ENCODE measurements around the gene MPRIP.

The MPRIP gene

GRCh38 chr17:17096438-17097178 is 54.4 kb downstream of the MPRIP start:
- H3K36me3 ChIP-seq = peaks cover 27% of the 10 kb centered on the region
- H3K4me3 ChIP-seq (ENCODE audit: low read depth, low read length) = no peak overlapping the region
- DNase-seq = no peak
- TF ChIP-seq CTCF (IDR thresholded peaks at IDR 0.05; ENCODE audit: low read depth, low read length) = no peak
- no peaks in the 10 kb centered on the region for H3K27me3 ChIP-seq (ENCODE audit: insufficient read depth, low read depth, severe bottlenecking)
- H3K27ac ChIP-seq = no peak overlapping the region
- no peaks in the 10 kb centered on the region for H3K9me3 ChIP-seq (ENCODE audit: severe bottlenecking)

- Histone ChIP-seq H3K27ac (no peak overlapping the region), H3K27me3 (ENCODE audit: insufficient read depth, low read depth, severe bottlenecking) (no peaks in the 10 kb centered on the region), H3K36me3 (peaks cover 24% of the 10 kb centered on the region), H3K9me3 (ENCODE audit: severe bottlenecking) (no peaks in the 10 kb centered on the region), H3K4me3 (ENCODE audit: low read depth, low read length) (no peak overlapping the region)
- no peak for DNase-seq
- no peak for TF ChIP-seq CTCF (IDR thresholded peaks at IDR 0.05; ENCODE audit: low read depth, low read length)
These were observed 55.6 kb downstream of the MPRIP start for GRCh38 chr17:17097763-17098345.

GRCh38 chr17:17098551-17099179 is 56.4 kb downstream of the MPRIP start:
- Histone ChIP-seq H3K36me3 (peaks cover 25% of the 10 kb centered on the region), H3K27me3 (ENCODE audit: insufficient read depth, low read depth, severe bottlenecking) (no peaks in the 10 kb centered on the region), H3K27ac (no peak overlapping the region), H3K9me3 (ENCODE audit: severe bottlenecking) (no peaks in the 10 kb centered on the region), H3K4me3 (ENCODE audit: low read depth, low read length) (no peak overlapping the region)
- no peak for DNase-seq
- no peak for TF ChIP-seq CTCF (IDR thresholded peaks at IDR 0.05; ENCODE audit: low read depth, low read length)

- Histone ChIP-seq H3K27me3 (ENCODE audit: insufficient read depth, low read depth, severe bottlenecking) (no peaks in the 10 kb centered on the region), H3K27ac (no peak overlapping the region), H3K36me3 (peaks cover 30% of the 10 kb centered on the region), H3K4me3 (ENCODE audit: low read depth, low read length) (no peak overlapping the region), H3K9me3 (ENCODE audit: severe bottlenecking) (no peaks in the 10 kb centered on the region)
- no peak for TF ChIP-seq CTCF (IDR thresholded peaks at IDR 0.05; ENCODE audit: low read depth, low read length)
- no peak for DNase-seq
These were observed 59.9 kb downstream of the MPRIP start for GRCh38 chr17:17102176-17102575.

- H3K4me3 ChIP-seq (ENCODE audit: low read depth, low read length) = no peak overlapping the region
- H3K36me3 ChIP-seq = peaks cover 21% of the 10 kb centered on the region
- no peaks in the 10 kb centered on the region for H3K27me3 ChIP-seq (ENCODE audit: insufficient read depth, low read depth, severe bottlenecking)
- no peak for DNase-seq
- no peaks in the 10 kb centered on the region for H3K9me3 ChIP-seq (ENCODE audit: severe bottlenecking)
- no peak overlapping the region for H3K27ac ChIP-seq
- TF ChIP-seq CTCF (IDR thresholded peaks at IDR 0.05; ENCODE audit: low read depth, low read length) = no peak
These were observed 60.9 kb downstream of the MPRIP start for GRCh38 chr17:17103160-17103559.
